ENCODE measurements around the gene INPP5D.

The INPP5D gene

DNA sequence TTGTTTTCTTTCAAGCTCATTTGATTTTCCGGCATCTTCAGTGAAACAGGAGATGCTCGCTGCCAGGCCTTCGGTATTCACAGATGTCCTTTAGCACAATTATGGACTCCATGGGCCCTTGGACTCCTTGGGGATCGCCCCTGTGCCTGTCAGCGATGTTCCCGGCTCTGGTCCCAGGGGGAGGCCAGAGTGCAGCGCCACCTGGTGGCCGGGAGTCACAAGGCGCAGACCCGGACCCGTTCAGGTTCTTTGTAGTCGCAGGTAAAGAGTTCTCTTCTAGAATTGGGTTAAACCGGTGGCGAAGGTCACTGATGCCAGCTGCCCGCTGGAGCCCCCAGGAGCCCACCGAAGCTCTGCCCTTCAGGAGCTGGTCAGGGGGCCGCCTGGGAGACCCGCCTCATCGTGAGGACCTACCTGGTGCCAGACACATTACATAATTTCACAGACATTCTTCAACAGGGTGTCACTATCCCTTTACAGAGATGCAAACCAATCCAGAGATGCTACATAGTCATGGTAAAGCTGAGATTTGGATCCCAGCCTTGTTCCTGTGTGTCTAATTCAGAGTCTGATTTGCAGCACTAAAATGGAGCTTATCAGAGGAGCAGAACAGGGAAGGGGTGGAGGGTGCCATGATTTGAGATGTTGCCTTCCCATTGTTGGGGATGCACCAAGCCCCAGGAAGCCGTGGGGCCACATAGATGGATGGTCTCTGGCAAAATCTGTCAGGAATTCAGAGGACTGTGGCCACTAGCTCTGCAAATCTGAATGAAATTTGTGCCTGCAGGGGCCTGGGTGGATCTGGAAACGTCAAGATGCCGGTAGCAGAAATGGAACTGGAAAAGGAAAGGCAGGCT lies 6.0 kb upstream of the INPP5D start:
- Histone ChIP-seq H3K27ac (no peak overlapping the region), H3K9me3 (ENCODE audit: severe bottlenecking) (no peaks in the 10 kb centered on the region), H3K36me3 (no peaks in the 10 kb centered on the region), H3K27me3 (ENCODE audit: insufficient read depth, low read depth, severe bottlenecking) (no peaks in the 10 kb centered on the region), H3K4me3 (ENCODE audit: low read depth, low read length) (no peak overlapping the region)
- TF ChIP-seq, protein P1, sequence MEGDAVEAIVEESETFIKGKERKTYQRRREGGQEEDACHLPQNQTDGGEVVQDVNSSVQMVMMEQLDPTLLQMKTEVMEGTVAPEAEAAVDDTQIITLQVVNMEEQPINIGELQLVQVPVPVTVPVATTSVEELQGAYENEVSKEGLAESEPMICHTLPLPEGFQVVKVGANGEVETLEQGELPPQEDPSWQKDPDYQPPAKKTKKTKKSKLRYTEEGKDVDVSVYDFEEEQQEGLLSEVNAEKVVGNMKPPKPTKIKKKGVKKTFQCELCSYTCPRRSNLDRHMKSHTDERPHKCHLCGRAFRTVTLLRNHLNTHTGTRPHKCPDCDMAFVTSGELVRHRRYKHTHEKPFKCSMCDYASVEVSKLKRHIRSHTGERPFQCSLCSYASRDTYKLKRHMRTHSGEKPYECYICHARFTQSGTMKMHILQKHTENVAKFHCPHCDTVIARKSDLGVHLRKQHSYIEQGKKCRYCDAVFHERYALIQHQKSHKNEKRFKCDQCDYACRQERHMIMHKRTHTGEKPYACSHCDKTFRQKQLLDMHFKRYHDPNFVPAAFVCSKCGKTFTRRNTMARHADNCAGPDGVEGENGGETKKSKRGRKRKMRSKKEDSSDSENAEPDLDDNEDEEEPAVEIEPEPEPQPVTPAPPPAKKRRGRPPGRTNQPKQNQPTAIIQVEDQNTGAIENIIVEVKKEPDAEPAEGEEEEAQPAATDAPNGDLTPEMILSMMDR (IDR thresholded peaks at IDR 0.05; ENCODE audit: low read depth, low read length), result peak; percentile 87
- DNase-seq, result peak; percentile 72

DNA sequence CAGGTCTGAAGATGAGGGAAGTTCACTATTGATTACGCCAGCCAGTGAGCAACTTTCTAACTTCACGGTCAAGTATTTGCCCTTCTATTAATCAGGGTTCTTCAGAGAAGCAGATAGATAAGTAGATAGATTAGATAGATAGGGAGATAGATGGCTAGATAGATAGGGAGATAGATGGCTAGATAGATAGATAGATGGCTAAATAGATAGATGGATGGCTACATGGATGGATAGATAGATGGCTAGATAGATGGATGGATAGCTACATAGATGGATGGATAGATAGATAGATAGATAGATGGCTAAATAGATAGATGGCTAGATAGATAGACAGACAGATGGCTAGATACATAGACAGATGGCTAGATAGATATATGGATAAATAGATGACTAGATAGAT lies 4.8 kb upstream of the INPP5D start:
- Histone ChIP-seq H3K4me3 (ENCODE audit: low read depth, low read length) (no peak overlapping the region), H3K9me3 (ENCODE audit: severe bottlenecking) (no peaks in the 10 kb centered on the region), H3K36me3 (no peaks in the 10 kb centered on the region), H3K27ac (no peak overlapping the region), H3K27me3 (ENCODE audit: insufficient read depth, low read depth, severe bottlenecking) (no peaks in the 10 kb centered on the region)
- DNase-seq, result no peak
- TF ChIP-seq, protein P1 (IDR thresholded peaks at IDR 0.05; ENCODE audit: low read depth, low read length), result no peak

DNA sequence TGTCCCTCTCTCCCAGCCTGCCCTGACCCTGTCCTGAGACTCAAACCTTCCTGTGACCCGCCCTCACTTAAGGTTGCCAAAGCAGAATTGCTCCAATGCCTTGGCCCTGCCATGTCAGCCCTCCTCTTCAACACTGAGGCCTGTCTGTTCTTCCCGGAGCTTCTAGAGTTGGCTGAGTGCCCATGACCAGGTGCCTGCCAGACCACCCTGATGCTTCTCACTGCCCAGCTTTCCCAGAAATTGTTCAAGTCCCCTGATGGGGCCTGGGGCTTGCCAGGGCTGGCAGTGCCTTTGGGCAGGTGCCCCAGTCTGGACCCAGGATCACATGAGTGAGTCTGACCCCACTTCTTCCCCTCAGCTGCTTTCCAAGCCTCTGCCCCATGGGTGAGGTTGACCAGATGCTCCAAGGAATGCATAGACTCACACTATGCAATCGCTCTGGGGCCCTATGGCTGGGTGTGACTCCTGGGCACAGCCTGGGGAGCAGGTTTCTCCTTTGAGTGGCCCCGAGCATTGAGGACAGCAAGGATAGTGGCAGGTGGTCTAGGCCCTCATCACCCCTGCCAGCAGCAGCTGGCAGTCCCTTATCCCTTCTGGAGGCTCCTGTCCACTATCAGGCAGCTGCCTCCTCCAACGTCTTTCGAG lies 3.1 kb upstream of the INPP5D start:
- no peaks in the 10 kb centered on the region for H3K36me3 ChIP-seq
- TF ChIP-seq, protein P1 (IDR thresholded peaks at IDR 0.05; ENCODE audit: low read depth, low read length), result no peak

DNA sequence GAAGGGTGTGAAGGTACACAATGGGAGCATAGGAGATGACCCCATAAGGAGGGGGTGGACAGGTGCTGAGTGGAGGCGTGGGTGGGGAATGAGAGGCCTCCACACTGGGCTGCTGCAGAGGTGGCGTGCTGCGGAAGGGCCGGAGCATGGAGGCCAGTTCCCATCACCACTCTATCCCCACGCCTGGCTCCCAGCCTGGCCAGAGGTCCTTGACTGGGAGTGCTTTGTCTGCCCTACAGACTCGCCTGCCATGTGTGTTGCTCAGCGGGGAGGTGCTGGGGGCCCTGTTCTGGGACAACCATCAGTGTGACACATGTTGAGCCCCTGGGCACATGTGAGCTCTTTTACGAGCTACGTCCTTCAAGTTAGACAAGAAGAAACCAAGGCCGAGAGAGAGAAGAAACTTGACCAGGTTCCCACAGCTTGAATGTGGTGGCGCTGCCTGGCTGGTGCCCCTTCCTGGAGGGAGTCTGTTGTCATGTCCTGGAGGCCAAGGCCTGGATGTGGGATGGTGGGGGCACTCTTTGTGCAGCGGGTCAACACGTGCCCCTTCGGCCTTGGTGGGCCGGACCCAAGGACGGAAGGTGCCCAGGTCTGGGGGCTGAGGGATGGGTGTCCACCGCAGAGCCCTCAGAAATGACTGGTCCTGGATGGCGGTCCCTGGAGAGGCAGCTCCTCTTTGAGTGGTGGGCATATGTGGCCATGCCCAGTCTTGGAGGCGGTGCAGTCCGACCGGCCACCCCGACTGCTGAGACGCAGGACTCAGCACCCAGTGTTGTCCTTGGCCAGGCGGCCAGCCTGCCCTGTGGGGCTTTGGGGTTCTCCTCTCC lies 1.2 kb upstream of the INPP5D start:
- Histone ChIP-seq H3K36me3 (no peaks in the 10 kb centered on the region), H3K4me3 (ENCODE audit: low read depth, low read length) (no peak overlapping the region), H3K27me3 (ENCODE audit: insufficient read depth, low read depth, severe bottlenecking) (no peaks in the 10 kb centered on the region), H3K27ac (no peak overlapping the region), H3K9me3 (ENCODE audit: severe bottlenecking) (no peaks in the 10 kb centered on the region)
- TF ChIP-seq, protein P1 (IDR thresholded peaks at IDR 0.05; ENCODE audit: low read depth, low read length), result no peak
- DNase-seq, result no peak

More for the DNA sequence above, 3.1 kb upstream of the INPP5D start:
- no peak overlapping the region for H3K4me3 ChIP-seq (ENCODE audit: low read depth, low read length)
- no peak for DNase-seq
- H3K9me3 ChIP-seq (ENCODE audit: severe bottlenecking), result no peaks in the 10 kb centered on the region
- H3K27me3 ChIP-seq (ENCODE audit: insufficient read depth, low read depth, severe bottlenecking), result no peaks in the 10 kb centered on the region
- no peak overlapping the region for H3K27ac ChIP-seq

DNA sequence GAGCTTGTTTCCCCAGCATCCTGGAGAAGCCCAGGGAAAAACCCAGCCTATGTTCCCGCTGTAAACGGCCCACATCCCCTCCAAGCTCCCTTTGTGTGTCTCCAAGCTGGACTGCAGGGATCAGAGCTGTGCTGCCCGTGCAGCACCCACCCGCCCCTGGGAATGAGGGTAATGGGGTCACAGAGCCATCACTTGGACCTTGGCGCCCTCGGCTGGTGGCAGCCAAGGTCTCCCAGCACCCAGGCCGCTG lies 670 bp upstream of the INPP5D start:
- TF ChIP-seq, protein P1 (IDR thresholded peaks at IDR 0.05; ENCODE audit: low read depth, low read length), result peak; percentile 28; the same call in 1 of the 2 replicates
- no peaks in the 10 kb centered on the region for H3K9me3 ChIP-seq (ENCODE audit: severe bottlenecking)
- no peak overlapping the region for H3K27ac ChIP-seq
- no peaks in the 10 kb centered on the region for H3K36me3 ChIP-seq
- no peak overlapping the region for H3K4me3 ChIP-seq (ENCODE audit: low read depth, low read length)
- H3K27me3 ChIP-seq (ENCODE audit: insufficient read depth, low read depth, severe bottlenecking), result no peaks in the 10 kb centered on the region
- DNase-seq, result no peak

Data from WERI-Rb-1 (cell line).